Mesodermal cell (in vitro differentiated cells): ENCODE data around the gene LCN10. TPM values are rescaled to one million over a fixed set of nuclear protein-coding genes. Genes with fewer than 3 reads are reported as not detected.
"Not testable (repeated sequence)": the region's sequence is repeated elsewhere in the genome, so short reads cannot be mapped to it uniquely, and the experiment has no call there.

Source experiments
- H3K27ac ChIP-seq: 2 replicates; pipeline ENCODE4 v1.7.0; 2013; ENCODE audit warnings: mild to moderate bottlenecking, low read depth, low read length, moderate library complexity; ENCODE audit not compliant: severe bottlenecking
- H3K36me3 ChIP-seq: 2 replicates; pipeline ENCODE4 v1.7.1; 2013; ENCODE audit warnings: mild to moderate bottlenecking, low read length, moderate library complexity; ENCODE audit not compliant: control insufficient read depth, insufficient read depth
- H3K4me1 ChIP-seq: one replicate; pipeline ENCODE4 v1.7.1; 2013; ENCODE audit warnings: mild to moderate bottlenecking, low read length; ENCODE audit not compliant: insufficient read depth, control insufficient read depth, poor library complexity, severe bottlenecking
- H3K4me3 ChIP-seq: 2 replicates; pipeline ENCODE4 v1.7.0; 2013; ENCODE audit warnings: low read length, control low read depth, mild to moderate bottlenecking; ENCODE audit not compliant: insufficient read depth, poor library complexity, severe bottlenecking; ENCODE audit errors: extremely low read depth
- H3K9me3 ChIP-seq: 2 replicates; pipeline ENCODE4 v1.7.1; 2013; ENCODE audit warnings: mild to moderate bottlenecking, low read length, moderate library complexity; ENCODE audit not compliant: control insufficient read depth
- WGBS, 2 experiments: methylation state at CpG; one replicate each; pipeline ENCODE4 v1.1.5; 2013; ENCODE audit warnings: missing lambda C conversion rate in 2 of 2; ENCODE audit not compliant: insufficient coverage in 2 of 2; 5-methylcytosine and 5-hydroxymethylcytosine counted together
- polyA plus RNA-seq, 2 experiments: library from polyadenylated mRNA; stranded (reverse); fragments of 50-300 nt; gene quantifications; one replicate each; pipeline ENCODE4 v1.2.3, GENCODE V29; 2013

LCN10 gene
- polyA plus RNA-seq (2013, experiment 1 of 2), result not detected
- polyA plus RNA-seq (2013, experiment 2 of 2), result not detected

DNA sequence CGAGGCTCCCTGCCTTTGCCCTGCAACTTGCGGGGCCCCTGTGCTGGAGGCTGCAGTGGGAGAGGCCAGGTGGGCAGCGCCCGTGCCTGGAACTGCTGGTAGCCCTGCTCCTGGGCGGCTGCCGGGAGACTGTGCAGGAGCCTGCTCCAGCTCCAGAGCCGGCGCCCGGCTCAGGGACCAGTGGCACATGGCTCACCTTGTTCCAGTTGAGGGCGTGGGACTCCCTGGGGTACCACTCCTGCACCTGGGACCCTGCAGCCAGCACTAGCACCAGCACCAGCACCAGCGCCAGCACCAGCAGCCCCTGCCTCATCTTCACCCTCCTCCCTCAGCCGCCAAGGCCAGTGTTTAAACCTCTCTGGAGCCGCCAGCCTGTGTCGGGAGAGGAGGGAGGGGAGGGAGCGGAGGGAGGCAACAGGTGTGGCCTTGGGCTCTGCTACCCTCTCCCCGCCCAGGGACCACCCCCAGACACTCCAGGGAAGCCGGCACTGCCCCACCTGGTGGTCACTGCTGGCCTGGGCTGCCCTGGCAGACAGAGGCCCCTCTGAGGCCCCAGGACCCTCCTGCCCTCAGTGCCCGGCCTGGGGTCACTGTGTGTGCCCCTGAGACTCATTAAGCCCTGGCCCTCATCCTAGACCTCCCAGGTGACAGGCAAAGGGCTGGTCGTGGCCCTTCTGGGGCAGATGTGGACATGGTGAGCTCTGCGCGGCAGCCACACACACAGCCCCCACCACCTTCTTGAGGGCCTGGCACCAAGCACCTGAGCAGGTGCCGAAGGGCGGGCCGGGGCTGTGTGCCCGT lies at the start of gene LCN10:
LCN10 (minus strand) TSS at position 350 of the 801 bp plus-strand sequence; CDS start at position 313, 37 bp downstream.
- no peak within 1 kb of the TSS for H3K4me3 ChIP-seq
- no peak within 1 kb of the TSS for H3K27ac ChIP-seq
- H3K36me3 ChIP-seq, result no peaks in the 10 kb centered on the region
- no peaks in the 10 kb centered on the region for H3K9me3 ChIP-seq
- WGBS, 2 experiments, result 70 to 74% methylated on average over 12 to 16 of the region's 25 CpGs
- no peaks in the 10 kb centered on the region for H3K4me1 ChIP-seq

DNA sequence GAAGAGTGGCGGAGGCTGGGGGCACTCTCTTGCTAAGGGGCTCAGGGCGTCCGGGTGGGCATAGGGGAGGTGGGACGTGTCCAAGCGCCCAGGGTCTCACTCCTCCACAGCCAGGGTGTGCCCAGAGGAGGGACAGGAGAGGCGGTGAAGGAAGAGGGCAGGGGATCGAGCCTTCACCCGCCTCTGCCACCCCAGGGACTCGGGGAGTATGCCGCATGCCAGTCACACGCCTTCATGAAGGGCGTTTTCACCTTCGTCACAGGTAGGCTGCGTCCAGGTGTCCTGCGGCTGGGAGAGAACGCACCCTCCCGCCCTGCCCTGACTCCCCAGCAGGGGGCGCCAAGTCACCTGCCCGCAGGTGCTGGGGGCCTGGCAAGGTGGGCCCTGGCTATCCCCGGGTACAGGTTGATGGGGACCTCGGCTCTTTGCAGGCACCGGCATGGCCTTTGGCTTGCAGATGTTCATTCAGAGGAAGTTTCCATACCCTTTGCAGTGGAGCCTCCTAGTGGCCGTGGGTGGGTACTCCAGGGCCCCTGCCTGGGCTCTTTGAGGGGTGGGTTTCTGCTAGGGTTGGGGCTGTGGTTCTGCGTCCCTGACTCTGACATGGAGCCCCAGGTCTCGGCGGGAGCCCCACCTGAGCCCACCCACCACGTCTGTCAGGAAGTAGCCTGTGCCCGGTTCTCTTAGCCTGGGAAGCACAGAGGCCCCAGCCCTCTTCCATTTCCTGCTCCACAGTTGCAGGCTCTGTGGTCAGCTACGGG lies 49.0 kb upstream of the LCN10 start:
- H3K4me3 ChIP-seq, result peak overlapping the region; percentile 93
- H3K36me3 ChIP-seq, result peaks cover 23% of the 10 kb centered on the region
- H3K9me3 ChIP-seq, result no peaks in the 10 kb centered on the region
- H3K27ac ChIP-seq, result peak overlapping the region; percentile 66
- peaks cover 50% of the 10 kb centered on the region for H3K4me1 ChIP-seq
- WGBS, 2 experiments, result 16 to 17% methylated on average over 23 to 26 of the region's 29 CpGs

DNA sequence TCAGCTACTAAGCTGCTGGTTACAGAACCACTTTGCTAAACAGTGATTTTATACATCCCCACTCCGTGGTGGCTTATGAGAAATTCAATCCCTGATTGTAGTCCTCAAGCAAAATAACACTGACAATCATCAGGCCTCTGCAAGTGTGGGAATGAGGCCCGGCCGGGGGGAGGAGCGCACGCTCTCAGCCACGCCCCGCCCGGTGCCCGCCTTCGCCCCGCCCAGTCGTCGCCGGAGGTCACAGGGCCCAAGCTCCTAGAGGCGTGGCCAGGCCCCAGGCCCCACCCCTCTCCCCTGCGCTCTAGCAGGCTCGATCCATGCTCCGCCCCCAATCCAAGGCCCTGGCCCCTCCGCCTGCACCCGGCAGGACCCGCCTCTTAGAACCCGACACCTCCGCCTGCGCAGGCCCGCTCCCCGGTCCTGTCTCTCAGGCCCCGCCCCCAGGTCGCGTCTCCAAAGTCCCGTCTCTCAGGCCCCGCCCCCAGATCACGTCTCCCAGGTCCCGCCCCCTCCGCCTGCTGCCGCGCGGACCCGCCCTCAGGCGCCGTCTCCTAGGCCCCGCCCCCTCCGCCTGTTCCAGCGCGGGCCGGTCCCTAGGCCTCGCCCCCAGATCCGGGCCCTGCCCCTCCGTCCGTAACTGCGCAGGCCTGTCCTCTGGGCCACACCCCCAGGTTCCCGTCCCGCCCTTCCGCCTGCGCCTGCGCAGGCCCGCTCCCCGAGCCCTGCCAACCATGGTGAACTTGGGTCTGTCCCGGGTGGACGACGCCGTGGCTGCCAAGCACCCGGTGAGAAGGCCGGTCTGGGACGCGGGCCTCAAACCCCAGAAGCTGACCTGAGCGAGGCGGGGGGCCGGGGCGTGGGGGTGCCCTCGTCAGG lies 48.1 kb upstream of the LCN10 start, which contains the start of gene TMEM141:
TMEM141 (plus strand) TSS at position 705 of the 876 bp plus-strand sequence; CDS start at position 732, 27 bp downstream.
- 0 to 1% methylated on average over 42 of the region's 70 CpGs for WGBS, 2 experiments
- Histone ChIP-seq H3K36me3 (peaks cover 23% of the 10 kb centered on the region), H3K27ac (peak within 1 kb of the TSS; percentile 95), H3K4me1 (peaks cover 42% of the 10 kb centered on the region), H3K4me3 (peak within 1 kb of the TSS; percentile 93), H3K9me3 (no peaks in the 10 kb centered on the region)

DNA sequence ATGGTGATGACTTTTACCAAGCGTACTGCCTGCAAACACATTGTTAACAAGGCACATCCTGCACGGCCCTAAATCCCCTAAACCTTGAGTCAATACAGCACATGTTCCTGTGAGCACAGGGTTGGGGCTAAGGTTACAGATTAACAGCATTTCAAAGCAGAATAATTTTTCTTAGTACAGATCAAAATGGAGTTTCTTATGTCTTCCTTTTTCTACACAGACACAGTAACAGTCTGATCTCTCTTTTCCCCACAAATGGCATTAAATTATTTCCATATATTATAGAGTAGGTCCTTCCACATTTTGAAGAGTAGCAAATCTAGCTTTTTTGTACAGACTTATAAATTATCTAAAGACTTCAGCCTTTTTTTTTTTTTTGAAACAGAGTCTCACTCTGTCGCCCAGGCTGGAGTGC lies 46.8 kb upstream of the LCN10 start:
- H3K27ac ChIP-seq, result peak overlapping the region; percentile 95
- peaks cover 23% of the 10 kb centered on the region for H3K36me3 ChIP-seq
- H3K4me1 ChIP-seq, result peaks cover 45% of the 10 kb centered on the region
- WGBS, 2 experiments, result 100% methylated on average over 1 of the region's 3 CpGs; no CpG with 5 or more reads in 1 of the 2 experiments
- no peak overlapping the region for H3K4me3 ChIP-seq
- H3K9me3 ChIP-seq, result no peaks in the 10 kb centered on the region

DNA sequence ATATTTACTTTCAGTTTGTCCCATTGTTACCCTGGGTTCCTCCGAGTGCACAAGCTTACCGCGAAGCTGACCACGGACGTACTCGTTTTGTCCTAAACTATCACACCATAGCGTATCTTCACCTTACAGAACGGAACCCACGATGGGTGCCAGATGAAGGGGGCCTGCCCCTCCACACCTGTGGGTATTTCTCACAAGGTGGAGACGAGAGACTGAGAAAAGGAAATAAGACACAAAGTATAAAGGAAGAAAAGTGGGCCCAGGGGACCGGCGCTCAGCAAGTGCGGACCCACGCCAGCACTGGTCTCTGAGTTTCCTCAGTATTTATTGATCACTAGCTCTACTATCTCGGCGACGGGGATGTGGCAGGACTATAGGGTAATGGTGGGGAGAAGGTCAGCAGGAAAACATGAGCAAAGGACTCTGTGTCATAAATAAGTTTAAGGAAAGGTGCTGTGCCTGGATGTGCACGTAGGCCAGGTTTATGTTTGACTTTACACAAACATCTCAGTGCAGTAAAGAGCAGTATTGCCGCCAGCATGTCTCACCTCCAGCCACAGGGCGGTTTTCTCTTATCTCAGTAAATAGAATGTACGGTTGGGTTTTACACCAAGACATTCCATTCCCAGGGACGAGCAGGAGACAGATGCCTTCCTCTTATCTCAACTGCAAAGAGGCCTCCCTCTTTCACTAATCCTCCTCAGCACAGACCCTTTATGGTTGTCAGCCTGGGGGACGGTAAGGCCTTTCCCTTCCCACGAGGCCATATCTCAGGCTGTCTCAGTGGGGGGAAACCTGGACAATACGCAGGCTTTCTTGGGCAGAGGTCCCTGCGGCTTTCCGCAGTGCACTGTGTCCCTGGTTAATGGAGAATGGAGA lies 46.1 kb upstream of the LCN10 start:
- Histone ChIP-seq H3K36me3 (peaks cover 18% of the 10 kb centered on the region), H3K27ac (peak overlapping the region; percentile 95), H3K4me1 (peaks cover 42% of the 10 kb centered on the region)
- H3K9me3 ChIP-seq, H3K4me3 ChIP-seq: not testable (repeated sequence)
- WGBS, 2 experiments, result 88 to 94% methylated on average over 16 of the region's 27 CpGs

DNA sequence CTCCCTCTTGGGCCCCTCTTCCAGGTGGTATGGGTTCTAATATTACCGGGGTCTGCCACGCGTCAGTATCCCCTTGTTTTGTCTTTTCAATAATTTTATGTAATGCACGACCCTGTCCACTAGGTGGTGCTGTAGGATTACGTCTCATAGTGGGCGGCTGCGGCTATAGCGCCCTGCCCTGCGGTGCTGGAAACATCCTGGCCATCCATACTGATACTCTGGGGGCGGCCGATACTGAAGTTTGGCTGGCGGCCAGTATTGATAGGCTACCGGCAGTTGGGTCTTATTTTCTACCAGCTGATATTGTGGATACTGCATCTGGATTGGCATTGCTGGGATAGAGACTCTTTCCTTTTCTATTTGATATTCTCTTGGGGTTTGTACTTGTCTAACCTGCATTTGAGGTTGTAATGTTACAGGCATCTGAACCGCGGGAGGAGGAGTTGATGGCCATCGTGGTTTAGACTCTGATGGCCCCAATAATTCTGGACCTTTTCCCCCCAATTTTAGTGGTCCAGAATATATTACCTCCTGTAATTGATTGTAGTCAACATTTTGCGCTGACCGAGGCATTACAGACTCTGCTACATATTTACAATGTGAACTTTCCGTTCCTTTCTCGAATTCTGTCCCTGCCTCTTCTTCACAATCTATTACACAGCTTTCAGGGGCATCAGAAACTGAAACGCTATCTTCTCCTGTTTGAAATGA lies 45.1 kb upstream of the LCN10 start:
- Histone ChIP-seq H3K27ac (peak overlapping the region; percentile 95), H3K4me3 (no peak overlapping the region), H3K4me1 (peaks cover 38% of the 10 kb centered on the region), H3K9me3 (no peaks in the 10 kb centered on the region), H3K36me3 (peaks cover 8% of the 10 kb centered on the region)
- WGBS, 2 experiments, result 29 to 45% methylated on average over 12 to 16 of the region's 21 CpGs

DNA sequence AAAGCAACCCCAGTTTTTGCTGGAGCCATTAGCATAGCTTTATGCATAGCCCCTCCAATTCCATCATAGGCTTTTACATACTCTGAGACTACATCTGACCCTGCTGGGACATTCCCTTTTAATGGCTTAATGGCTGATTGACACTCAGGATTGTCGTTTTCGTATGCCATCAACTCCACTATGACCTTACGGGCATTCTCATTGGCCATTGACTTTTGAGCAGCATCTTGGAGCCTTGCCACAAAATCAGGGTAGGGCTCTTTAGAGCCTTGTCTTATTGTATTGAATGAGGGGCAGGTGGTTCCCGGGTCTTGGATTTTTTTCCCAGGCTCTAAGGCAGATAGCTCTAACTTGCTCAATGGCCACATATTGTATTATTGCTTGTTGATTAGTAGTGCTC lies 44.2 kb upstream of the LCN10 start:
- not testable (repeated sequence) for H3K9me3 ChIP-seq, H3K36me3 ChIP-seq, H3K27ac ChIP-seq, H3K4me3 ChIP-seq
- H3K4me1 ChIP-seq, result peaks cover 38% of the 10 kb centered on the region
- 55 to 57% methylated on average over 2 to 3 of the region's 4 CpGs for WGBS, 2 experiments

DNA sequence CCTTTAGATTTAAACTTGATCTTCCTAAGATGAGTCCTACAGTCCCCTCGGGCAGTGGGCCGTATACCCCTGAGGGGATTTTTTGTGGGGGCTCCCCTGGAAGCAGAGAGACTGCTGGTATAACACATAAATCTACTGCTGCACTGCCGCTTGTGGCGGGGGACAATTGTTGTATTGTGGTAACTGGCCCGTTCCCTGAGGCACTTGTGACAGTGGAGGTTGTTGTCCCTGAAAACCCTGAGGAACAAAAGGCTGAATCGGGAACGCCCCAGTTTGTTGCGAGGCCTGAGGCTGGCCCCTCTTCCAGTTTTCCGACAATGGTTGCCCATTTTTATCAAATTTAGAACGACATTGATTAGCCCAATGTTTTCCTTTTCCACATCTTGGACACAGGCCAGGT lies 43.7 kb upstream of the LCN10 start:
- no peaks in the 10 kb centered on the region for H3K9me3 ChIP-seq
- 86 to 89% methylated on average over 5 to 7 of the region's 10 CpGs for WGBS, 2 experiments
- H3K36me3 ChIP-seq, result no peaks in the 10 kb centered on the region
- H3K4me1 ChIP-seq, result peaks cover 38% of the 10 kb centered on the region
- no peak overlapping the region for H3K27ac ChIP-seq
- no peak overlapping the region for H3K4me3 ChIP-seq

DNA sequence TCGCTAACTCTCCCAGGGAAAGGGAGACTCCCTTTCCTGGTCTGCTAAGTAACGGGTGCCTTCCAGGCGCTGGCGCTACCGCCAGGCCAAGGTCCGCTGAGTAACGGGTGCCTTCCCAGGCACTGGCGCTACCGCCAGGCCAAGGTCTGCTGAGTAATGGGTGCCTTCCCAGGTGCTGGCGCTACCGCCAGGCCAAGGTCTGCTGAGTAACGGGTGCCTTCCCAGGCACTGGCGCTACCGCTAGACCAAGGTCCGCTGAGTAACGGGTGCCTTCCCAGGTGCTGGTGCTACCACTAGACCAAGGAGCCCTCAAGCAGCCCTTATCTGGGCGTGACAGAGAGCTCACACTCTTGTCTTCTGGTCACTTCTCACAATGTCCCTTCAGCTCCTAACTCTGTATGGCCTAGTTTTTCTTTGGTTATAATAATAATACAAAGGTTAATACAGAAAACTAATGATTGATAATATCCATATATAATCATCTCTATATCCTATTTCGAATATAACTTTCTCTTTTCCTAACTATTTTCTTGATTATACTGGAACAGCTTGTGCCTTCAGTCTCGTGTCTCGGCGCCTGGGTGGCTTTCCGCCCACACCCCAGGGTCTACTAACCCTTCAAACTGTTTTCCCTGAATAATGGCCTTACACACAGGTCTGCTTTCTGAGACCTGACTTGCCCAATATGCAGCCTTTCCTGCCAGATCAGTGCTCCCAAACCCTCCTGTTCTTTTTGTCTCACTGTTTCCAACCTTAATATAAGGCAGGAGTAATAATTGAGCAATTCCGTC lies 43.0 kb upstream of the LCN10 start:
- peaks cover 38% of the 10 kb centered on the region for H3K4me1 ChIP-seq
- H3K4me3 ChIP-seq, H3K9me3 ChIP-seq, H3K36me3 ChIP-seq, H3K27ac ChIP-seq: not testable (repeated sequence)
- 93 to 94% methylated on average over 16 to 20 of the region's 23 CpGs for WGBS, 2 experiments
